ENCODE data around the gene ZNG1F.
"Not testable (repeated sequence)": the region's sequence is repeated elsewhere in the genome, so short reads cannot be mapped to it uniquely, and the experiment has no call there.

The ZNG1F gene

GRCh38 chr9:41120696-41121095 lies 68.4 kb downstream of the ZNG1F start:
- not testable (repeated sequence) for DNase-seq

GRCh38 chr9:41119719-41120118 lies 69.4 kb downstream of the ZNG1F start:
- DNase-seq, result not testable (repeated sequence)

- not testable (repeated sequence) for DNase-seq
Observed at GRCh38 chr9:41119311-41119710, 69.8 kb downstream of the ZNG1F start.

GRCh38 chr9:41113348-41113747 lies 75.8 kb downstream of the ZNG1F start:
- not testable (repeated sequence) for DNase-seq

GRCh38 chr9:41111414-41111813 lies 77.7 kb downstream of the ZNG1F start:
- DNase-seq, result not testable (repeated sequence)

- not testable (repeated sequence) for DNase-seq
Observed at GRCh38 chr9:41110913-41111312, 78.2 kb downstream of the ZNG1F start.

GRCh38 chr9:41109253-41109652 lies 79.9 kb downstream of the ZNG1F start:
- DNase-seq, result not testable (repeated sequence)

GRCh38 chr9:41108816-41109215 lies 80.3 kb downstream of the ZNG1F start:
- not testable (repeated sequence) for DNase-seq

- DNase-seq, result not testable (repeated sequence)
Observed at GRCh38 chr9:41106472-41107116, 82.5 kb downstream of the ZNG1F start.

- not testable (repeated sequence) for DNase-seq
Observed at GRCh38 chr9:41105557-41106253, 83.4 kb downstream of the ZNG1F start.

- DNase-seq, result not testable (repeated sequence)
Observed at GRCh38 chr9:41104542-41104941, 84.6 kb downstream of the ZNG1F start.

- not testable (repeated sequence) for DNase-seq
Observed at GRCh38 chr9:41100508-41100907, 88.6 kb downstream of the ZNG1F start.

- DNase-seq, result not testable (repeated sequence)
Observed at GRCh38 chr9:41098759-41099158, 90.4 kb downstream of the ZNG1F start.

- DNase-seq, result not testable (repeated sequence)
Observed at GRCh38 chr9:41095060-41095459, 94.1 kb downstream of the ZNG1F start.

- DNase-seq, result not testable (repeated sequence)
Observed at GRCh38 chr9:41094010-41094773, 94.9 kb downstream of the ZNG1F start.

GRCh38 chr9:41090922-41091321 lies 98.2 kb downstream of the ZNG1F start:
- not testable (repeated sequence) for DNase-seq

- not testable (repeated sequence) for DNase-seq
Observed at GRCh38 chr9:41090386-41090785, 98.7 kb downstream of the ZNG1F start.

GRCh38 chr9:41088450-41089059 lies 100.6 kb downstream of the ZNG1F start:
- not testable (repeated sequence) for DNase-seq

- not testable (repeated sequence) for DNase-seq
Observed at GRCh38 chr9:41087929-41088328, 101.2 kb downstream of the ZNG1F start.

- not testable (repeated sequence) for DNase-seq
Observed at GRCh38 chr9:41087157-41087780, 101.8 kb downstream of the ZNG1F start.

- not testable (repeated sequence) for DNase-seq
Observed at GRCh38 chr9:41086685-41087084, 102.4 kb downstream of the ZNG1F start.

- not testable (repeated sequence) for DNase-seq
Observed at GRCh38 chr9:41086215-41086614, 102.9 kb downstream of the ZNG1F start.
